Endodermal cell (in vitro differentiated cells): ENCODE measurements around the gene S100A2. TPM values are rescaled to one million over a fixed set of nuclear protein-coding genes. Genes with fewer than 3 reads are reported as not detected.

ENCODE experiments used
- DNase-seq: peaks from one replicate; pipeline ENCODE4 v3.0.0-alpha.2; 2017
- H3K27ac ChIP-seq: 2 replicates; pipeline ENCODE4 v1.5.1; 2013; ENCODE audit warnings: mild to moderate bottlenecking, low read depth, low read length, moderate library complexity
- H3K27me3 ChIP-seq: 2 replicates; pipeline ENCODE4 v1.6.1; 2013; ENCODE audit warnings: mild to moderate bottlenecking, low read length, moderate library complexity; ENCODE audit not compliant: insufficient read depth, control insufficient read depth, poor library complexity, severe bottlenecking
- H3K36me3 ChIP-seq: 2 replicates; pipeline ENCODE4 v1.7.0; 2013; ENCODE audit warnings: mild to moderate bottlenecking, low read length, moderate library complexity; ENCODE audit not compliant: control insufficient read depth, insufficient read depth
- H3K4me1 ChIP-seq: one replicate; pipeline ENCODE4 v1.7.0; 2013; ENCODE audit warnings: low read length; ENCODE audit not compliant: control insufficient read depth, insufficient read depth
- H3K4me3 ChIP-seq: 2 replicates; pipeline ENCODE4 v1.5.1; 2013; ENCODE audit warnings: mild to moderate bottlenecking, low read length, moderate library complexity
- H3K9ac ChIP-seq: 2 replicates; pipeline ENCODE4 v1.6.1; 2013; ENCODE audit warnings: mild to moderate bottlenecking, low read length, moderate library complexity; ENCODE audit not compliant: poor library complexity, severe bottlenecking; ENCODE audit errors: extremely low read depth
- H3K9me3 ChIP-seq: 2 replicates; pipeline ENCODE4 v1.6.1; 2013; ENCODE audit warnings: mild to moderate bottlenecking, low read length, moderate library complexity; ENCODE audit not compliant: control insufficient read depth
- H3K27ac Mint-ChIP-seq: 2 replicates; pipeline ENCODE4 v1.8.0; 2020; ENCODE audit warnings: mixed read lengths
- H3K27me3 Mint-ChIP-seq: 2 replicates; pipeline ENCODE4 v1.8.0; 2021; ENCODE audit warnings: mild to moderate bottlenecking, mixed read lengths; ENCODE audit not compliant: insufficient read depth
- H3K36me3 Mint-ChIP-seq: 2 replicates; pipeline ENCODE4 v1.8.0; 2020; ENCODE audit warnings: low read depth, mixed read lengths
- H3K4me1 Mint-ChIP-seq: 2 replicates; pipeline ENCODE4 v1.8.0; 2020; ENCODE audit warnings: mixed read lengths
- H3K4me3 Mint-ChIP-seq: 2 replicates; pipeline ENCODE4 v1.8.0; 2020; ENCODE audit warnings: mild to moderate bottlenecking, moderate library complexity, mixed read lengths
- H3K9me3 Mint-ChIP-seq: 2 replicates; pipeline ENCODE4 v1.8.0; 2020; ENCODE audit warnings: mild to moderate bottlenecking, mixed read lengths
- WGBS, 2 experiments: methylation state at CpG; one replicate each; pipeline versions ENCODE4 v1.1.5 to v1.1.7; 2013; ENCODE audit warnings: missing lambda C conversion rate in 2 of 2, mixed read lengths in 1 of 2; ENCODE audit not compliant: insufficient coverage in 1 of 2, insufficient read length in 1 of 2; 5-methylcytosine and 5-hydroxymethylcytosine counted together
- total RNA-seq, 2 donors: library from RNA; stranded (reverse); fragmentation: NEBNext Ultra II Directional in 1 of 2; extraction: Animal tissue kit (Norgen Biotek cat#: 25700) in 1 of 2; gene quantifications; 2 replicates in 1 of 2; 3 replicates in 1 of 2; pipeline ENCODE4 v1.2.1, GENCODE V29; 2021
- TF ChIP-seq, protein P1 (sequence below): fragments of 200-600 bp; sonication (generic); conservative IDR thresholded peaks from 2 replicates; pipeline ENCODE4 v1.5.0; 2021; ENCODE audit warnings: antibody characterized with exemption, mild to moderate bottlenecking

The S100A2 gene
- total RNA-seq, 2 donors from 2014 or later, result 0.92 to 3.1 TPM

- Mint-ChIP-seq H3K4me3 (no peak overlapping the region), H3K36me3 (no peaks in the 10 kb centered on the region), H3K27me3 (peaks cover 5% of the 10 kb centered on the region), H3K9me3 (no peaks in the 10 kb centered on the region), H3K27ac (no peak overlapping the region), H3K4me1 (peaks cover 12% of the 10 kb centered on the region)
- TF ChIP-seq, protein P1, sequence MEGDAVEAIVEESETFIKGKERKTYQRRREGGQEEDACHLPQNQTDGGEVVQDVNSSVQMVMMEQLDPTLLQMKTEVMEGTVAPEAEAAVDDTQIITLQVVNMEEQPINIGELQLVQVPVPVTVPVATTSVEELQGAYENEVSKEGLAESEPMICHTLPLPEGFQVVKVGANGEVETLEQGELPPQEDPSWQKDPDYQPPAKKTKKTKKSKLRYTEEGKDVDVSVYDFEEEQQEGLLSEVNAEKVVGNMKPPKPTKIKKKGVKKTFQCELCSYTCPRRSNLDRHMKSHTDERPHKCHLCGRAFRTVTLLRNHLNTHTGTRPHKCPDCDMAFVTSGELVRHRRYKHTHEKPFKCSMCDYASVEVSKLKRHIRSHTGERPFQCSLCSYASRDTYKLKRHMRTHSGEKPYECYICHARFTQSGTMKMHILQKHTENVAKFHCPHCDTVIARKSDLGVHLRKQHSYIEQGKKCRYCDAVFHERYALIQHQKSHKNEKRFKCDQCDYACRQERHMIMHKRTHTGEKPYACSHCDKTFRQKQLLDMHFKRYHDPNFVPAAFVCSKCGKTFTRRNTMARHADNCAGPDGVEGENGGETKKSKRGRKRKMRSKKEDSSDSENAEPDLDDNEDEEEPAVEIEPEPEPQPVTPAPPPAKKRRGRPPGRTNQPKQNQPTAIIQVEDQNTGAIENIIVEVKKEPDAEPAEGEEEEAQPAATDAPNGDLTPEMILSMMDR, result no peak
- Histone ChIP-seq H3K4me3 (no peak overlapping the region), H3K36me3 (no peaks in the 10 kb centered on the region), H3K27me3 (no peaks in the 10 kb centered on the region), H3K9ac (no peak overlapping the region), H3K4me1 (peaks cover 6% of the 10 kb centered on the region), H3K9me3 (no peaks in the 10 kb centered on the region), H3K27ac (no peak overlapping the region)
- peak; percentile 39 for DNase-seq
- WGBS, 2 experiments, result 86 to 93% methylated on average over 2 to 6 of the region's 6 CpGs
Measured at GRCh38 chr1:153549741-153550397, 15.8 kb downstream of the S100A2 start.

DNA sequence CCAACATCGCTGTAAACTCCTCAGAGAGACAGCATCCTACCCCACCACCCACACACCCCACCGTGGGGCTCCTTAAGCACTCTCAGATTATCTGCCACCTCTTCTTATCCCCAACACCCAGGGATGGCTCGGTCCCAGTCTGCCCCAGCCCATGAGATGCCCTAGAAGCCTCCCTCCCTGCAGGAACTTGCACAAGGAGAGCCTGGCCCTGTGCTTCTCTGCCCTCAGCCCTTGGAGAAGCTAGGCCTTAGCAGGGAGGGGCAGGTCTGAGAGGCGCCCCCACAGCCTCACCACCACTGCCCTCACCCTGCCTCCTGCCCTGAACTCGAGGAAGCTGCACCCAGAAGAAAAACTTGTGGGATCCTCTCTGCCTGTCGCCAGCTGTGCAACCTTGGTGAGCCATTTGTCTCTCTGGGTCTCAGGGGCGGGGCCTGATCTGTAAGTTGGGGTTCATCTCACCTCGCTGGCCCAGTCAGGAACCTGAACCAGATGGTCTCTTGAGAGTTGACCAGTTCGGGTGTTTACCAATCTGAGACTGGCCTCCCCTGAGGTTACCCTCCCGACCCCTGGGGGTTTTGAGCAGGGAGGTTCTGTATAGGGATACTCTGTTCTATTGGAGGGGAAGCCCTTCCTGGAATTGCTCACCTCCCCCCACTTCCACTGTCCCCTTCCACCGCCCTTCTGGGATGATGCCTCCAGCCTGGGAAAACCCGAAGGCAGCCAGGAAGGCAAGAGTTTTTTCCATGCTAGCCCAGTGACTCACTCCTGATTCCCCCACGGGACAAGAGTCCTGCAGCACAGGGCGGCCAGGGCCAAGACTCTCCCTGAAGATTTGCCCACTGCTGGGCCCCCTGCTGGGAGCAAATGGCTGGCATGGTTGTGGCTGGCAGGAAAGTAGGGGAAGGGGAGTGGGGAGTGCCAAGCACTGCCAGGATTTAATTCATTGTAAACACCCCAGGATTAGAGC lies 16.6 kb downstream of the S100A2 start, which contains the start of gene S100A3:
S100A3 (minus strand) TSS at position 537 of the 967 bp plus-strand sequence. CDS start 773 bp downstream, outside the sequence.
- Mint-ChIP-seq H3K27me3 (peaks cover 5% of the 10 kb centered on the region), H3K4me3 (no peak within 1 kb of the TSS), H3K27ac (no peak within 1 kb of the TSS), H3K36me3 (no peaks in the 10 kb centered on the region), H3K4me1 (peaks cover 18% of the 10 kb centered on the region), H3K9me3 (no peaks in the 10 kb centered on the region)
- H3K9me3 ChIP-seq, result no peaks in the 10 kb centered on the region
- TF ChIP-seq, protein P1, result no peak
- no peaks in the 10 kb centered on the region for H3K36me3 ChIP-seq
- H3K4me3 ChIP-seq, result no peak within 1 kb of the TSS
- peaks cover 12% of the 10 kb centered on the region for H3K4me1 ChIP-seq
- peak; percentile 58 for DNase-seq
- no peak within 1 kb of the TSS for H3K9ac ChIP-seq
- H3K27ac ChIP-seq, result no peak within 1 kb of the TSS
- WGBS, 2 experiments, result 86% methylated on average over 5 to 14 of the region's 14 CpGs
- H3K27me3 ChIP-seq, result no peaks in the 10 kb centered on the region

DNA sequence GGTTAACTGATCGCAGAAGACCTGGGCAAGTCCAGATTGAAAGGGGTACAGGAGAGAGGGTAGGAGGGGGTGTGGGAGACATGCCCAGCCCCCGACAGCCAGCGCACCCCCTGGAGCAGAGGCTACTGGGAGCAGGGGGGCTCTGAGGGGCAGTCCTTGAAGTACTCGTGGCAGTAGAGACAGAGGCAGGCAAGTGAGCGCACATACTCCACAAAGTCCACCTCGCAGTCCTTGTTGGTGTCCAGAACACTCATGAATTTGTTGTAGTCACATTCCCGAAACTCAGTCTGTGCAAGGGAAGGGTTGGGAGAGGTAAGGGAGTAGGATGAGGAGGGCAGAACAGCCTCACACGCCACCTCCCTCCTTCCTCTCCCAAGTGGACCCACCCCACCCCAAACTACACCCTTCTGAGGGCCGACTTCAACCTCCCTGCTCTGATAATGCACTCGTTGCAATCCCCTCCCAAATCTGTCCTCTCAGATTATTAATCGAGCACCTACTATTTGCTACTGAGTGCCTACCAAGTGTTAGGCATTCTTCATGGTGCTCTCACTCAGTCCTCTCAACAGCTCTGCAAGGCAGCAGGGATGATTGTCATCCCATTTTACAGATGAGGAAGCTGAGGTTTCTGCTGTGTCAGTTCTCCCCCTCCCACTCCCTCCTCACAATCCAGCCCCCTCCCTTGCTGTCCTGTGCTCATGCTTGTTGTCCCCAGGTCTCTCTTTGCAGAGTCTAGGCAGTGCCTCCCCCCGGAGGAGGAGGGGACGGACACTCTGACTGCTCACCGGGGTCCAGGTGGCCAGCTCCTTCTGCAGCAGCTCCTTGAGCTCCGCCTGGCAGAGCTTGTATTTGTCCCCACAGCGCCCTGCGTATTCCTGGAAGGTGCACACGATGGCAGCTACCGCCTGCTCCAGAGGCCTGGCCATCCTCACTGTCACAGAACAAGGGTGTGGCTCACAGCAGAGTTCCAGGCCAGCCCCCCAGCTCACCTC lies 17.8 kb downstream of the S100A2 start:
- H3K4me3 ChIP-seq, result no peak overlapping the region
- H3K27me3 ChIP-seq, result no peaks in the 10 kb centered on the region
- H3K9me3 ChIP-seq, result no peaks in the 10 kb centered on the region
- peaks cover 12% of the 10 kb centered on the region for H3K4me1 ChIP-seq
- H3K27ac ChIP-seq, result no peak overlapping the region
- Mint-ChIP-seq H3K4me3 (no peak overlapping the region), H3K27ac (no peak overlapping the region), H3K9me3 (no peaks in the 10 kb centered on the region), H3K27me3 (peaks cover 5% of the 10 kb centered on the region), H3K36me3 (no peaks in the 10 kb centered on the region), H3K4me1 (peaks cover 18% of the 10 kb centered on the region)
- 90 to 92% methylated on average over 13 to 19 of the region's 19 CpGs for WGBS, 2 experiments
- DNase-seq, result peak; percentile 45
- H3K9ac ChIP-seq, result no peak overlapping the region
- H3K36me3 ChIP-seq, result no peaks in the 10 kb centered on the region
- TF ChIP-seq, protein P1, result no peak
